Erythroblast (primary cell): ENCODE data around the gene SLC29A1.

Experiments used
- GATA1 ChIP-seq: IDR thresholded peaks from 2 replicates; pipeline ENCODE4 v1.6.1; 2011; ENCODE audit warnings: low read depth, mild to moderate bottlenecking, control low read depth, low read length, moderate library complexity
- POLR2A ChIP-seq: IDR thresholded peaks from 2 replicates; pipeline ENCODE4 v1.6.1; 2011; ENCODE audit warnings: mild to moderate bottlenecking, low read length

GRCh38 chr6:44255871-44256774 is 32.7 kb downstream of the SLC29A1 start:
- TF ChIP-seq POLR2A (no peak), GATA1 (no peak)
